SK-N-SH treated with all-trans-retinoic acid at 6 μM for 48 hours (cell line): ENCODE results near the gene VEPH1.

Source experiments
- ARNTL ChIP-seq: fragments of 450-650 bp; formaldehyde crosslinking; IDR thresholded peaks from 2 replicates; pipeline ENCODE4 v1.5.0; 2020; ENCODE audit warnings: low read depth, mild to moderate bottlenecking, moderate library complexity, borderline replicate concordance
- GLIS3 ChIP-seq: fragments of 250-450 bp; sonication (Bioruptor Pico); IDR thresholded peaks from 2 replicates; pipeline ENCODE4 v1.5.0; 2020; ENCODE audit warnings: mild to moderate bottlenecking, moderate library complexity
- PATZ1 ChIP-seq: fragments of 250-450 bp; sonication (Bioruptor Pico); IDR thresholded peaks from 2 replicates; pipeline ENCODE4 v1.8.0; 2020; ENCODE audit warnings: mild to moderate bottlenecking, moderate library complexity, borderline replicate concordance
- RARB ChIP-seq: fragments of 250-450 bp; sonication (Bioruptor Pico); IDR thresholded peaks from 2 replicates; pipeline ENCODE4 v1.8.0; 2021; ENCODE audit warnings: mild to moderate bottlenecking, moderate library complexity
- ZC3H10 ChIP-seq: fragments of 250-450 bp; sonication (Bioruptor Pico); IDR thresholded peaks from 2 replicates; pipeline ENCODE4 v1.5.1; 2021; ENCODE audit warnings: mild to moderate bottlenecking, moderate library complexity
- ZFP3 ChIP-seq: fragments of 250-450 bp; sonication (Bioruptor Pico); IDR thresholded peaks from 2 replicates; pipeline ENCODE4 v1.5.0; 2020; ENCODE audit warnings: mild to moderate bottlenecking, moderate library complexity
- ZFP30 ChIP-seq: fragments of 450-650 bp; formaldehyde crosslinking; IDR thresholded peaks from 2 replicates; pipeline ENCODE4 v1.5.0; 2022; ENCODE audit warnings: mild to moderate bottlenecking, moderate library complexity
- ZNF565 ChIP-seq: fragments of 450-650 bp; formaldehyde crosslinking; conservative IDR thresholded peaks from 2 replicates; pipeline ENCODE4 v1.5.0; 2020; ENCODE audit warnings: low read depth, mild to moderate bottlenecking, moderate library complexity

GRCh38 chr3:157491136-157491535, 12.1 kb downstream of the VEPH1 start:
- TF ChIP-seq ZFP3 (CRISPR knock-in tag) (no peak), ZNF565 (CRISPR knock-in tag) (no peak), GLIS3 (no peak), PATZ1 (CRISPR knock-in tag) (no peak), ZFP30 (no peak), ZC3H10 (CRISPR knock-in tag) (no peak), RARB (CRISPR knock-in tag) (no peak), ARNTL (no peak)
